IPS DF 19.7 (cell line): Measurements from ENCODE around the gene UGGT2.
"Not testable (repeated sequence)": the region's sequence is repeated elsewhere in the genome, so short reads cannot be mapped to it uniquely, and the experiment has no call there.

Experiments
- DNase-seq: peaks from one replicate; pipeline ENCODE4 v3.0.0-alpha.2; 2013; ENCODE audit warnings: low read depth, low spot score

The UGGT2 gene

GRCh38 chr13:95797016-95797415 is 256.2 kb downstream of the UGGT2 start:
- DNase-seq: no peak

- no peak for DNase-seq
Observed at GRCh38 chr13:95793781-95794180, 259.4 kb downstream of the UGGT2 start.

GRCh38 chr13:95793018-95793555 is 260.1 kb downstream of the UGGT2 start:
- no peak for DNase-seq

- no peak for DNase-seq
Observed at GRCh38 chr13:95791084-95791722, 262.0 kb downstream of the UGGT2 start.

- not testable (repeated sequence) for DNase-seq
Observed at GRCh38 chr13:95789315-95789714, 263.9 kb downstream of the UGGT2 start.

- no peak for DNase-seq
Observed at GRCh38 chr13:95788100-95788463, 265.1 kb downstream of the UGGT2 start.

- DNase-seq: no peak
Observed at GRCh38 chr13:95787356-95788099, 265.7 kb downstream of the UGGT2 start.

GRCh38 chr13:95784900-95785290 is 268.3 kb downstream of the UGGT2 start:
- DNase-seq: no peak

- no peak for DNase-seq
Observed at GRCh38 chr13:95784161-95784899, 268.9 kb downstream of the UGGT2 start.

- no peak for DNase-seq
Observed at GRCh38 chr13:95783747-95784146, 269.5 kb downstream of the UGGT2 start.

GRCh38 chr13:95781940-95782339 is 271.3 kb downstream of the UGGT2 start:
- DNase-seq: not testable (repeated sequence)

- no peak for DNase-seq
Observed at GRCh38 chr13:95781016-95781415, 272.2 kb downstream of the UGGT2 start.

- DNase-seq: no peak
Observed at GRCh38 chr13:95779522-95779921, 273.7 kb downstream of the UGGT2 start.

- no peak for DNase-seq
Observed at GRCh38 chr13:95771905-95772304, 281.3 kb downstream of the UGGT2 start.

- no peak for DNase-seq
Observed at GRCh38 chr13:95763601-95764000, 289.6 kb downstream of the UGGT2 start.

- DNase-seq: not testable (repeated sequence)
Observed at GRCh38 chr13:95762626-95763025, 290.6 kb downstream of the UGGT2 start.

GRCh38 chr13:95756072-95756471 is 297.1 kb downstream of the UGGT2 start:
- no peak for DNase-seq

- no peak for DNase-seq
Observed at GRCh38 chr13:95754069-95754468, 299.1 kb downstream of the UGGT2 start.

- DNase-seq: no peak
Observed at GRCh38 chr13:95752677-95753076, 300.5 kb downstream of the UGGT2 start.
